Breast epithelium (tissue), 4 donors: ENCODE data around the gene CALR. TPM values are rescaled to one million over a fixed set of nuclear protein-coding genes. Genes with fewer than 3 reads are reported as not detected.
A peak's percentile ranks its signal among the peaks of the same experiment; 100 is the strongest.

ENCODE experiments used
- DNase-seq, 2 donors: peaks; one replicate each; pipeline ENCODE4 v3.0.0-alpha.2; 2019; ENCODE audit warnings: low spot score in 2 of 2
- H3K27ac ChIP-seq, 2 donors: fragments of 200-600 bp; sonication (generic) in 1 of 2; one replicate each; pipeline ENCODE4 v1.5.1; 2016 to 2019; ENCODE audit warnings: mild to moderate bottlenecking in 1 of 2
- H3K27me3 ChIP-seq, 2 donors: fragments of 200-600 bp; sonication (generic) in 1 of 2; one replicate each; pipeline versions ENCODE4 v1.5.1 to v1.6.0; 2017 to 2019; ENCODE audit warnings: control low read depth in 1 of 2, mild to moderate bottlenecking in 1 of 2
- H3K36me3 ChIP-seq: fragments of 200-600 bp; one replicate; pipeline ENCODE4 v1.5.1; 2019
- H3K4me1 ChIP-seq, 2 donors: fragments of 200-600 bp; sonication (generic); one replicate each; pipeline ENCODE4 v1.5.1; 2016 to 2019; ENCODE audit warnings: control low read depth in 1 of 2
- H3K4me3 ChIP-seq, 3 donors: fragments of 200-600 bp; sonication (generic); 1 replicate in 2 of 3; 2 replicates in 1 of 3; pipeline ENCODE4 v1.5.1; 2016 to 2019; ENCODE audit warnings: mild to moderate bottlenecking in 3 of 3, moderate library complexity in 2 of 3
- H3K9me3 ChIP-seq, 2 donors: fragments of 200-600 bp; sonication (generic) in 1 of 2; one replicate each; pipeline ENCODE4 v1.5.1; 2016 to 2019; ENCODE audit warnings: control low read depth in 1 of 2
- POLR2A ChIP-seq: fragments of 450-650 bp; IDR thresholded peaks from one replicate; pipeline ENCODE4 v1.6.1; 2016; ENCODE audit warnings: antibody characterized with exemption, mild to moderate bottlenecking, moderate library complexity
- POLR2AphosphoS5 ChIP-seq, 3 donors: sonication (generic); formaldehyde crosslinking; IDR thresholded peaks; one replicate each; pipeline ENCODE4 v1.6.1; 2017; ENCODE audit warnings: antibody characterized with exemption in 3 of 3
- intact Hi-C: fragments of 100-400 bp; cut with DNase I; formaldehyde crosslinking; loops from one replicate; pipeline ENCODE4 v1.15.1; 2023; ENCODE audit warnings: low total_unique reads
- total RNA-seq, 3 donors: library from RNA; depleted of rRNA; stranded (reverse); fragments of >200 nt; gene quantifications; one replicate each; pipeline ENCODE4 v1.1.0, GENCODE V29; 2016
- TF ChIP-seq, protein P1 (sequence below), 3 donors: fragments of 450-650 bp; IDR thresholded peaks; one replicate each; pipeline ENCODE4 v1.5.1; 2016 to 2017; ENCODE audit warnings: antibody characterized with exemption in 3 of 3, mild to moderate bottlenecking in 3 of 3, moderate library complexity in 3 of 3

CALR gene
- total RNA-seq, 3 donors from 2014 or later: 301 to 410 (median 305) TPM

DNA sequence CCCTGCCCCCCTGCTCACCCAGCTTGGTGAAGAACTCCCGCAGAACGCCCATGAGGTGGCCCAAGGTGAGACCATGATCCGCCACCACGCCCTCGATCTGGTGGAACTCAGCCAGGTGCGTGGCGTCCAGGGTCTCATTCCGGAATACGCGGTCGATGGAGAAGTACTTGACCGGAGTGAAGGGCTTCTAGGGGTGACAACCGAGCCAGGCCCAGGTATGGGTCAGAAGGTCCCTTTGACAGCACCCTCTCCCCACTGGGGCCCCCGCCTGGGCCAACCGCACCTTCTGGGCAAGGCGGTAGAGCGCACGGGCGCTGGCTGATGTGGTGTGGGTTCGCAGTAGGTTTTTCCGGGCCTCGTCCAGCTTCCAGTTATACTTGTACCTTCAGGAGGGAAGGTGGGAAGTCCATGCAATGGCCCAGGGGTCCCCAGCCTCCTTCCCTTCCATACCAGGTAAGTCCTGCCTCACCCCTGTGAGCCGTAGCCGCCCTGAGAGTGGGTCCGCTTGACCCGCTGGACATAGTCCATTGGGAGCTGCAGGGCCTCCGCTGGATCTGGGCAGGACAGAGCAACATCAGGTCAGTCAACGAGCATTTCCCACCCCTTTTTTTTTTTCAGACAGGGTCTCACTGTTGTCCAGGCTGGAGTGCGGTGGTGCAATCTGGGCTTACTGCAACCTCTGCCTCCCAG is 13.6 kb upstream of the CALR start:
- TF ChIP-seq POLR2AphosphoS5 (IDR thresholded peaks at IDR 0.05): no peak
- TF ChIP-seq POLR2A: no peak
- TF ChIP-seq, protein P1, sequence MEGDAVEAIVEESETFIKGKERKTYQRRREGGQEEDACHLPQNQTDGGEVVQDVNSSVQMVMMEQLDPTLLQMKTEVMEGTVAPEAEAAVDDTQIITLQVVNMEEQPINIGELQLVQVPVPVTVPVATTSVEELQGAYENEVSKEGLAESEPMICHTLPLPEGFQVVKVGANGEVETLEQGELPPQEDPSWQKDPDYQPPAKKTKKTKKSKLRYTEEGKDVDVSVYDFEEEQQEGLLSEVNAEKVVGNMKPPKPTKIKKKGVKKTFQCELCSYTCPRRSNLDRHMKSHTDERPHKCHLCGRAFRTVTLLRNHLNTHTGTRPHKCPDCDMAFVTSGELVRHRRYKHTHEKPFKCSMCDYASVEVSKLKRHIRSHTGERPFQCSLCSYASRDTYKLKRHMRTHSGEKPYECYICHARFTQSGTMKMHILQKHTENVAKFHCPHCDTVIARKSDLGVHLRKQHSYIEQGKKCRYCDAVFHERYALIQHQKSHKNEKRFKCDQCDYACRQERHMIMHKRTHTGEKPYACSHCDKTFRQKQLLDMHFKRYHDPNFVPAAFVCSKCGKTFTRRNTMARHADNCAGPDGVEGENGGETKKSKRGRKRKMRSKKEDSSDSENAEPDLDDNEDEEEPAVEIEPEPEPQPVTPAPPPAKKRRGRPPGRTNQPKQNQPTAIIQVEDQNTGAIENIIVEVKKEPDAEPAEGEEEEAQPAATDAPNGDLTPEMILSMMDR (IDR thresholded peaks at IDR 0.05): no peak
- no peaks in the 10 kb centered on the region for H3K27me3 ChIP-seq
- H3K4me3 ChIP-seq: no peak overlapping the region
- no peak for DNase-seq
- no peaks in the 10 kb centered on the region for H3K4me1 ChIP-seq
- intact Hi-C loops: no loop called here
- H3K9me3 ChIP-seq: no peaks in the 10 kb centered on the region
- no peak overlapping the region for H3K27ac ChIP-seq
- H3K36me3 ChIP-seq: peaks cover 23% of the 10 kb centered on the region

- no peaks in the 10 kb centered on the region for H3K9me3 ChIP-seq
- intact Hi-C loops: no loop called here
- H3K36me3 ChIP-seq: peaks cover 13% of the 10 kb centered on the region
Observed at GRCh38 chr19:12930002-12930645, 8.3 kb upstream of the CALR start.

GRCh38 chr19:12932392-12933286 is 5.8 kb upstream of the CALR start:
- intact Hi-C loops: no loop called here
- H3K9me3 ChIP-seq: no peaks in the 10 kb centered on the region
- TF ChIP-seq, protein P1 (IDR thresholded peaks at IDR 0.05): no peak
- TF ChIP-seq POLR2A: no peak
- TF ChIP-seq POLR2AphosphoS5 (IDR thresholded peaks at IDR 0.05): no peak
- H3K4me1 ChIP-seq: peaks cover 4 to 12% of the 10 kb centered on the region in 2 donors
- peaks cover 6% of the 10 kb centered on the region for H3K36me3 ChIP-seq
- H3K27ac ChIP-seq: peak overlapping the region; percentile 81
- no peaks in the 10 kb centered on the region for H3K27me3 ChIP-seq
- H3K4me3 ChIP-seq: peak overlapping the region; percentile 86 to 97 (median 96)
- DNase-seq: no peak

More at GRCh38 chr19:12930002-12930645, 8.3 kb upstream of the CALR start:
- Histone ChIP-seq H3K27ac (no peak overlapping the region), H3K4me1 (peaks cover 4 to 9% of the 10 kb centered on the region in 2 donors), H3K27me3 (no peaks in the 10 kb centered on the region), H3K4me3 (no peak overlapping the region)
- TF ChIP-seq, protein P1 (IDR thresholded peaks at IDR 0.05): no peak
- TF ChIP-seq POLR2A: no peak
- TF ChIP-seq POLR2AphosphoS5 (IDR thresholded peaks at IDR 0.05): no peak
- DNase-seq: no peak

- peak; percentile 83 to 98 (median 95) for TF ChIP-seq POLR2AphosphoS5 (IDR thresholded peaks at IDR 0.05)
- TF ChIP-seq POLR2A: peak; percentile 31
- TF ChIP-seq, protein P1 (IDR thresholded peaks at IDR 0.05): no peak
- no peaks in the 10 kb centered on the region for H3K9me3 ChIP-seq
- intact Hi-C loops: no loop called here
- peak within 1 kb of the TSS; percentile 81 for H3K27ac ChIP-seq
- H3K4me1 ChIP-seq: peaks cover 4 to 15% of the 10 kb centered on the region in 2 donors
- peak within 1 kb of the TSS; percentile 86 to 97 (median 96) for H3K4me3 ChIP-seq
- H3K36me3 ChIP-seq: peaks cover 1% of the 10 kb centered on the region
- no peaks in the 10 kb centered on the region for H3K27me3 ChIP-seq
- peak; percentile 92 to 94 for DNase-seq
Observed at GRCh38 chr19:12933287-12934072, 4.9 kb upstream of the CALR start, which contains the start of gene FARSA. Gene FARSA, minus strand, starts transcription at chr19:12933711. Its CDS starts 15 bp downstream, at chr19:12933696.
